GM03348 (cell line): ENCODE measurements around the gene ATP23.
A peak's percentile ranks its signal among the peaks of the same experiment; 100 is the strongest.

Experiments
- DNase-seq: peaks from one replicate; pipeline ENCODE4 v3.0.0; 2012; ENCODE audit warnings: low spot score

The ATP23 gene

GRCh38 chr12:57941165-57941894, at the start of gene ATP23:
Gene ATP23, plus strand, starts transcription at chr12:57941567. Its CDS starts 135 bp downstream, at chr12:57941702.
- peak; percentile 98 for DNase-seq

GRCh38 chr12:57892232-57892972, 49.0 kb upstream of the ATP23 start:
- no peak for DNase-seq

- peak; percentile 84 for DNase-seq
Measured at GRCh38 chr12:57893431-57894353, 47.7 kb upstream of the ATP23 start.

GRCh38 chr12:57894399-57895292, 46.7 kb upstream of the ATP23 start:
- no peak for DNase-seq

- DNase-seq, result peak; percentile 20
Measured at GRCh38 chr12:57895389-57896114, 45.8 kb upstream of the ATP23 start.

- peak; percentile 31 for DNase-seq
Measured at GRCh38 chr12:57896115-57896433, 45.3 kb upstream of the ATP23 start.

- DNase-seq, result peak; percentile 83
Measured at GRCh38 chr12:57896434-57897201, 44.7 kb upstream of the ATP23 start.

GRCh38 chr12:57897286-57897974, 43.9 kb upstream of the ATP23 start:
- no peak for DNase-seq

- peak; percentile 14 for DNase-seq
Measured at GRCh38 chr12:57898308-57898970, 42.9 kb upstream of the ATP23 start.

GRCh38 chr12:57899010-57899662, 42.2 kb upstream of the ATP23 start:
- DNase-seq, result peak; percentile 67

GRCh38 chr12:57902478-57902969, 38.8 kb upstream of the ATP23 start:
- DNase-seq, result no peak

- no peak for DNase-seq
Measured at GRCh38 chr12:57904426-57904825, 36.9 kb upstream of the ATP23 start.

GRCh38 chr12:57904848-57905811, 36.2 kb upstream of the ATP23 start:
- peak; percentile 89 for DNase-seq

- DNase-seq, result no peak
Measured at GRCh38 chr12:57905812-57906475, 35.4 kb upstream of the ATP23 start.

- no peak for DNase-seq
Measured at GRCh38 chr12:57906821-57907220, 34.5 kb upstream of the ATP23 start.

- DNase-seq, result no peak
Measured at GRCh38 chr12:57907281-57907680, 34.1 kb upstream of the ATP23 start.
